Upper lobe of left lung (tissue), 4 donors: ENCODE measurements around the gene TOMM7.

Experiments used
- EP300 ChIP-seq, 4 donors: sonication (generic); formaldehyde crosslinking; IDR thresholded peaks; one replicate each; pipeline ENCODE4 v1.5.1; 2017; ENCODE audit warnings: antibody characterized with exemption in 4 of 4, control low read depth in 2 of 4
- POLR2A ChIP-seq, 4 donors: fragments of 450-650 bp; IDR thresholded peaks; one replicate each; pipeline ENCODE4 v1.5.1; 2016 to 2017; ENCODE audit warnings: antibody characterized with exemption in 4 of 4, mild to moderate bottlenecking in 2 of 4
- TF ChIP-seq, protein P1 (sequence below), 6 experiments: fragments of 450-650 bp in 4 of 6; fragments of 200-600 bp in 2 of 6; sonication (generic) in 2 of 6; IDR thresholded peaks; one replicate each; pipeline ENCODE4 v1.5.1; 2016 to 2019; ENCODE audit warnings: antibody characterized with exemption in 6 of 6

GRCh38 chr7:22867003-22867402, 44.4 kb upstream of the TOMM7 start:
- TF ChIP-seq, protein P1, sequence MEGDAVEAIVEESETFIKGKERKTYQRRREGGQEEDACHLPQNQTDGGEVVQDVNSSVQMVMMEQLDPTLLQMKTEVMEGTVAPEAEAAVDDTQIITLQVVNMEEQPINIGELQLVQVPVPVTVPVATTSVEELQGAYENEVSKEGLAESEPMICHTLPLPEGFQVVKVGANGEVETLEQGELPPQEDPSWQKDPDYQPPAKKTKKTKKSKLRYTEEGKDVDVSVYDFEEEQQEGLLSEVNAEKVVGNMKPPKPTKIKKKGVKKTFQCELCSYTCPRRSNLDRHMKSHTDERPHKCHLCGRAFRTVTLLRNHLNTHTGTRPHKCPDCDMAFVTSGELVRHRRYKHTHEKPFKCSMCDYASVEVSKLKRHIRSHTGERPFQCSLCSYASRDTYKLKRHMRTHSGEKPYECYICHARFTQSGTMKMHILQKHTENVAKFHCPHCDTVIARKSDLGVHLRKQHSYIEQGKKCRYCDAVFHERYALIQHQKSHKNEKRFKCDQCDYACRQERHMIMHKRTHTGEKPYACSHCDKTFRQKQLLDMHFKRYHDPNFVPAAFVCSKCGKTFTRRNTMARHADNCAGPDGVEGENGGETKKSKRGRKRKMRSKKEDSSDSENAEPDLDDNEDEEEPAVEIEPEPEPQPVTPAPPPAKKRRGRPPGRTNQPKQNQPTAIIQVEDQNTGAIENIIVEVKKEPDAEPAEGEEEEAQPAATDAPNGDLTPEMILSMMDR (IDR thresholded peaks at IDR 0.05): no peak
- TF ChIP-seq EP300 (IDR thresholded peaks at IDR 0.05): no peak
- TF ChIP-seq POLR2A (IDR thresholded peaks at IDR 0.05): no peak
